ENCODE data around the gene PLRG1.

DNA sequence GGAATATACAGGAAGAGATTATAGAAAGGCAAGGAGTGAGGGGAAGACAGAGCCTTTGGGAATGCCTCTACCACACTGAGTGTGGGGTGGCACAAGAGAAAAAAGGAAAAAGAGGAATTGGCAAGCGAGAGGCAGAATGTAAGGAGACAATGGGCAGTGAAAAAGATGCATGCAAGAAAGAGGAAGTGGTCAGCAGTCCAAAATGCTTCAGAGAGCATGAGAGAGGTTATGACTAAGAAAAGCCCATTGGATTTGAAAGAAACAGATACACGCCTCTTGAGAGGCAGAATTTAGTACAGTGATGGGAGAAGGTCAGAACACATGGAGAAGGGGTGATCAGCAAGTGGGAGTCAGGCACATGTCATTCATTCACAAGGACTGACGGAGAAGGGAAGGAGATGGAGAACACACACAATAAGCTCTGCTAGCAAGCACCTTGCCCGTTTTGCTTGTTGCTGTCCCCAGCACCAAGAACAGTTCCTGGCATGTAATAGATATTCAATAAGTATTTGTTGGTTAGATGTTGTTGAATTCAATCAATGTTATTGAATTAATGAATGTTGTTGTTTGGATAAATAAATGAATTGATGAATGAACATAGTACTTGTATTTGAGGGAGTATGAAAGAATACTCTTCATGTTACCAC, 65.0 kb downstream of the PLRG1 start:
- TF ChIP-seq, protein P1, sequence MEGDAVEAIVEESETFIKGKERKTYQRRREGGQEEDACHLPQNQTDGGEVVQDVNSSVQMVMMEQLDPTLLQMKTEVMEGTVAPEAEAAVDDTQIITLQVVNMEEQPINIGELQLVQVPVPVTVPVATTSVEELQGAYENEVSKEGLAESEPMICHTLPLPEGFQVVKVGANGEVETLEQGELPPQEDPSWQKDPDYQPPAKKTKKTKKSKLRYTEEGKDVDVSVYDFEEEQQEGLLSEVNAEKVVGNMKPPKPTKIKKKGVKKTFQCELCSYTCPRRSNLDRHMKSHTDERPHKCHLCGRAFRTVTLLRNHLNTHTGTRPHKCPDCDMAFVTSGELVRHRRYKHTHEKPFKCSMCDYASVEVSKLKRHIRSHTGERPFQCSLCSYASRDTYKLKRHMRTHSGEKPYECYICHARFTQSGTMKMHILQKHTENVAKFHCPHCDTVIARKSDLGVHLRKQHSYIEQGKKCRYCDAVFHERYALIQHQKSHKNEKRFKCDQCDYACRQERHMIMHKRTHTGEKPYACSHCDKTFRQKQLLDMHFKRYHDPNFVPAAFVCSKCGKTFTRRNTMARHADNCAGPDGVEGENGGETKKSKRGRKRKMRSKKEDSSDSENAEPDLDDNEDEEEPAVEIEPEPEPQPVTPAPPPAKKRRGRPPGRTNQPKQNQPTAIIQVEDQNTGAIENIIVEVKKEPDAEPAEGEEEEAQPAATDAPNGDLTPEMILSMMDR (IDR thresholded peaks at IDR 0.05): no peak
- no peak for TF ChIP-seq POLR2A (IDR thresholded peaks at IDR 0.05)
